Measurements from ENCODE around the gene GGNBP2. TPM values are rescaled to one million over a fixed set of nuclear protein-coding genes. Genes with fewer than 3 reads are reported as not detected.

GGNBP2 gene
- total RNA-seq, 4 donors from 2014 or later: 24.6 to 93.0 (median 51.9) TPM

GRCh38 chr17:36553459-36553858 is 8.7 kb downstream of the GGNBP2 start:
- TF ChIP-seq POLR2A (IDR thresholded peaks at IDR 0.05) (no peak), CTCF (IDR thresholded peaks at IDR 0.05) (no peak)
- intact Hi-C loops (cut with DNase I; ENCODE audit: low total_unique reads): no loop called here
- DNase-seq: no peak
- Histone ChIP-seq H3K27me3 (no peaks in the 10 kb centered on the region), H3K36me3 (no peaks in the 10 kb centered on the region), H3K4me3 (no peak overlapping the region), H3K27ac (no peak overlapping the region), H3K9me3 (no peaks in the 10 kb centered on the region), H3K4me1 (no peaks in the 10 kb centered on the region)

GRCh38 chr17:36566081-36566480 is 21.4 kb downstream of the GGNBP2 start:
- H3K36me3 ChIP-seq: no peaks in the 10 kb centered on the region
- H3K9me3 ChIP-seq: no peaks in the 10 kb centered on the region
- no peak for TF ChIP-seq POLR2A (IDR thresholded peaks at IDR 0.05)
- no peak for TF ChIP-seq CTCF (IDR thresholded peaks at IDR 0.05)

GRCh38 chr17:36575028-36575427 is 30.3 kb downstream of the GGNBP2 start:
- H3K36me3 ChIP-seq: no peaks in the 10 kb centered on the region

More at GRCh38 chr17:36566081-36566480, 21.4 kb downstream of the GGNBP2 start:
- Histone ChIP-seq H3K27ac (no peak overlapping the region), H3K27me3 (no peaks in the 10 kb centered on the region), H3K4me3 (no peak overlapping the region), H3K4me1 (no peaks in the 10 kb centered on the region)
- intact Hi-C loops (cut with DNase I; ENCODE audit: low total_unique reads): no loop called here
- DNase-seq: no peak

GRCh38 chr17:36576793-36577192 is 32.1 kb downstream of the GGNBP2 start:
- Histone ChIP-seq H3K36me3 (no peaks in the 10 kb centered on the region), H3K4me3 (no peak overlapping the region), H3K27ac (no peak overlapping the region), H3K27me3 (no peaks in the 10 kb centered on the region), H3K9me3 (no peaks in the 10 kb centered on the region), H3K4me1 (no peaks in the 10 kb centered on the region)
- intact Hi-C loops (cut with DNase I; ENCODE audit: low total_unique reads): no loop called here
- DNase-seq: no peak
- TF ChIP-seq POLR2A (IDR thresholded peaks at IDR 0.05) (no peak), CTCF (IDR thresholded peaks at IDR 0.05) (no peak)

More at GRCh38 chr17:36575028-36575427, 30.3 kb downstream of the GGNBP2 start:
- Histone ChIP-seq H3K9me3 (no peaks in the 10 kb centered on the region), H3K4me1 (no peaks in the 10 kb centered on the region), H3K27ac (no peak overlapping the region), H3K27me3 (no peaks in the 10 kb centered on the region), H3K4me3 (no peak overlapping the region)
- DNase-seq: no peak
- intact Hi-C loops (cut with DNase I; ENCODE audit: low total_unique reads): no loop called here
- no peak for TF ChIP-seq POLR2A (IDR thresholded peaks at IDR 0.05)
- TF ChIP-seq CTCF (IDR thresholded peaks at IDR 0.05): no peak

- Histone ChIP-seq H3K27me3 (no peaks in the 10 kb centered on the region), H3K4me3 (no peak overlapping the region), H3K4me1 (no peaks in the 10 kb centered on the region), H3K9me3 (no peaks in the 10 kb centered on the region), H3K36me3 (no peaks in the 10 kb centered on the region), H3K27ac (no peak overlapping the region)
- TF ChIP-seq POLR2A (IDR thresholded peaks at IDR 0.05) (no peak), CTCF (IDR thresholded peaks at IDR 0.05) (no peak)
- intact Hi-C loops (cut with DNase I; ENCODE audit: low total_unique reads): no loop called here
- DNase-seq: no peak
These were observed 34.0 kb downstream of the GGNBP2 start for GRCh38 chr17:36578671-36579070.

All from uterus (tissue), 4 donors.